Lung (tissue), 12 donors: Measurements from ENCODE around the gene GPR6. TPM values are rescaled to one million over a fixed set of nuclear protein-coding genes. Genes with fewer than 3 reads are reported as not detected.
A peak's percentile ranks its signal among the peaks of the same experiment; 100 is the strongest.

Experiments used
- ATAC-seq: fragments of 200-7000 bp; cut with Tn5 transposase; one replicate; pipeline ENCODE4 v1.9.1; 2020; ENCODE audit warnings: moderate number of reproducible peaks; ENCODE audit not compliant: insufficient read depth, low FRiP score
- DNase-seq, 3 donors: peaks; one replicate each; pipeline ENCODE4 v3.0.0-alpha.2; 2013 to 2017
- H3K27ac ChIP-seq, 2 donors: one replicate each; pipeline ENCODE4 v1.5.1; 2013; ENCODE audit warnings: mild to moderate bottlenecking in 2 of 2, moderate library complexity in 2 of 2, control low read depth in 1 of 2, inconsistent platforms in 1 of 2, low read depth in 1 of 2, low read length in 1 of 2
- H3K27me3 ChIP-seq, 3 donors: one replicate each; pipeline ENCODE4 v1.5.1; 2013; ENCODE audit warnings: low read length in 2 of 3; ENCODE audit not compliant: control insufficient read depth in 3 of 3, insufficient read depth in 3 of 3
- H3K36me3 ChIP-seq, 4 donors: one replicate each; pipeline ENCODE4 v1.5.1; 2013; ENCODE audit warnings: low read length in 4 of 4, mild to moderate bottlenecking in 1 of 4, moderate library complexity in 1 of 4; ENCODE audit not compliant: control insufficient read depth in 4 of 4, insufficient read depth in 4 of 4
- H3K4me1 ChIP-seq, 5 donors: one replicate each; pipeline ENCODE4 v1.5.1; 2013; ENCODE audit warnings: low read length in 5 of 5, mild to moderate bottlenecking in 2 of 5, moderate library complexity in 1 of 5; ENCODE audit not compliant: control insufficient read depth in 5 of 5, insufficient read depth in 5 of 5
- H3K4me3 ChIP-seq: one replicate; pipeline ENCODE4 v1.5.1; 2013; ENCODE audit warnings: mild to moderate bottlenecking, control low read depth, moderate library complexity
- H3K9ac ChIP-seq, 2 donors: one replicate each; pipeline ENCODE4 v1.5.1; 2013; ENCODE audit warnings: low read length in 2 of 2, control low read depth in 1 of 2; ENCODE audit not compliant: insufficient read depth in 1 of 2
- H3K9me3 ChIP-seq, 4 donors: one replicate each; pipeline ENCODE4 v1.5.1; 2013; ENCODE audit warnings: low read length in 3 of 4, mild to moderate bottlenecking in 1 of 4, moderate library complexity in 1 of 4; ENCODE audit not compliant: control insufficient read depth in 4 of 4, insufficient read depth in 3 of 4
- CTCF ChIP-seq: IDR thresholded peaks from 2 replicates; pipeline ENCODE4 v1.5.1; 2012; ENCODE audit warnings: mild to moderate bottlenecking; ENCODE audit errors: control extremely low read depth, extremely low read depth
- WGBS, 2 donors: extraction: QIAGEN DNeasy Blood & Tissue Kit; methylation state at CpG; one replicate each; pipeline ENCODE4 v1.1.7; 2013; 5-methylcytosine and 5-hydroxymethylcytosine counted together
- polyA plus RNA-seq, 2 donors: library from polyadenylated mRNA; stranded (reverse); fragments of 200-250 nt; gene quantifications; one replicate each; pipeline ENCODE4 v1.2.1, GENCODE V29; 2013
- total RNA-seq, 2 donors: library from RNA; depleted of rRNA in 1 of 2; stranded (reverse); fragments of >200 nt in 1 of 2; gene quantifications; one replicate each; pipeline ENCODE4 v1.2.1, GENCODE V29; 2014 to 2021
- donor health status: control.
- donor health status: control.
- donor health status: Bipolar disorder and iron deficiency.
- donor health status: healthy.
- donor health status: DM: yes; HTN: yes; CAD: no.

Gene GPR6
- total and polyA plus RNA-seq, 4 donors = not detected

- no peak overlapping the region for H3K27ac ChIP-seq
- WGBS, 2 donors = 93 to 97% methylated on average over 1 of the region's 1 CpG
- H3K36me3 ChIP-seq = no peaks in the 10 kb centered on the region
- TF ChIP-seq CTCF = no peak
- ATAC-seq (no peak), DNase-seq (no peak)
- H3K9me3 ChIP-seq = peaks cover 0 to 11% (median 0%) of the 10 kb centered on the region in 4 donors
- no peak overlapping the region for H3K4me3 ChIP-seq
- H3K9ac ChIP-seq = no peak overlapping the region
- no peaks in the 10 kb centered on the region for H3K27me3 ChIP-seq
- H3K4me1 ChIP-seq = peaks cover 0 to 1% (median 0%) of the 10 kb centered on the region in 5 donors
These were observed 11.8 kb upstream of the GPR6 start for GRCh38 chr6:109966299-109966698.

- WGBS, 2 donors = 16 to 23% methylated on average over 9 of the region's 9 CpGs
- H3K4me1 ChIP-seq = peaks cover 0 to 2% (median 0%) of the 10 kb centered on the region in 5 donors
- DNase-seq (no peak), ATAC-seq (no peak)
- TF ChIP-seq CTCF = no peak
- no peak overlapping the region for H3K4me3 ChIP-seq
- peaks cover 0 to 16% (median 0%) of the 10 kb centered on the region in 4 donors for H3K9me3 ChIP-seq
- H3K36me3 ChIP-seq = no peaks in the 10 kb centered on the region
- no peak overlapping the region for H3K27ac ChIP-seq
- peaks cover 16 to 32% (median 17%) of the 10 kb centered on the region in 3 donors for H3K27me3 ChIP-seq
- no peak overlapping the region for H3K9ac ChIP-seq
These were observed 329 bp upstream of the GPR6 start for GRCh38 chr6:109977791-109978173.

GRCh38 chr6:109979033-109979921, 1.2 kb downstream of the GPR6 start:
- Histone ChIP-seq H3K4me1 (peaks cover 0 to 2% (median 0%) of the 10 kb centered on the region in 5 donors), H3K27ac (no peak overlapping the region), H3K27me3 (peaks cover 16 to 32% (median 17%) of the 10 kb centered on the region in 3 donors), H3K9me3 (peaks cover 0 to 16% (median 0%) of the 10 kb centered on the region in 4 donors), H3K4me3 (no peak overlapping the region), H3K36me3 (no peaks in the 10 kb centered on the region), H3K9ac (no peak overlapping the region)
- 10 to 12% methylated on average over 77 to 81 of the region's 81 CpGs for WGBS, 2 donors
- no peak for TF ChIP-seq CTCF
- ATAC-seq (no peak), DNase-seq (peak in 1 of 3 donors; percentile 1)
